ENCODE results near the gene PCDHB13.

DNA sequence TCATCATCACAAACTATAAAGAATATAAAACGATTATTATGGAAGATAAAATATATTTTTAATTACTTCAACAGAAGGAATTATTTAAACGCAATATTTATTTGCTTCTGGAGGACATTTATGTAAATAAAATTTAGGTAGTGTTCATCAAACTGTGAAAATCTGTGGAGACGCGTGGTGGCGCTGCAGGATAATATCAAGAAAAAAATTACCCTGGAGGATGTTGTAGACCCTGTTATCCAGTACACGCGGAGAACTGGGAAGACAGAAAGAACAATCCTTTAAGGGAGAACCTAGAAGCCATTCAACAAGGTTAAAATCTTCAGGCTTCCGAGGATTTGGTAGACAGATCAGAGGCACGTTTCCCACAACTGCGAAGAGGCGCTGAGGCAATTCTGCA is 5.2 kb upstream of the PCDHB13 start, which contains the start of gene PCDHB12:
- TF ChIP-seq, protein P1, sequence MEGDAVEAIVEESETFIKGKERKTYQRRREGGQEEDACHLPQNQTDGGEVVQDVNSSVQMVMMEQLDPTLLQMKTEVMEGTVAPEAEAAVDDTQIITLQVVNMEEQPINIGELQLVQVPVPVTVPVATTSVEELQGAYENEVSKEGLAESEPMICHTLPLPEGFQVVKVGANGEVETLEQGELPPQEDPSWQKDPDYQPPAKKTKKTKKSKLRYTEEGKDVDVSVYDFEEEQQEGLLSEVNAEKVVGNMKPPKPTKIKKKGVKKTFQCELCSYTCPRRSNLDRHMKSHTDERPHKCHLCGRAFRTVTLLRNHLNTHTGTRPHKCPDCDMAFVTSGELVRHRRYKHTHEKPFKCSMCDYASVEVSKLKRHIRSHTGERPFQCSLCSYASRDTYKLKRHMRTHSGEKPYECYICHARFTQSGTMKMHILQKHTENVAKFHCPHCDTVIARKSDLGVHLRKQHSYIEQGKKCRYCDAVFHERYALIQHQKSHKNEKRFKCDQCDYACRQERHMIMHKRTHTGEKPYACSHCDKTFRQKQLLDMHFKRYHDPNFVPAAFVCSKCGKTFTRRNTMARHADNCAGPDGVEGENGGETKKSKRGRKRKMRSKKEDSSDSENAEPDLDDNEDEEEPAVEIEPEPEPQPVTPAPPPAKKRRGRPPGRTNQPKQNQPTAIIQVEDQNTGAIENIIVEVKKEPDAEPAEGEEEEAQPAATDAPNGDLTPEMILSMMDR (IDR thresholded peaks at IDR 0.05), result no peak
- no peak for TF ChIP-seq EP300 (IDR thresholded peaks at IDR 0.05)
